Neuronal stem cell (in vitro differentiated cells): ENCODE measurements around the gene CMTM7.

Experiments
- DNase-seq: peaks from one replicate; pipeline ENCODE4 v3.0.0-alpha.2; 2013; ENCODE audit warnings: low spot score
- H2AFZ ChIP-seq: one replicate; pipeline ENCODE4 v1.6.1; 2013; ENCODE audit warnings: mild to moderate bottlenecking, low read length, inconsistent platforms
- H2AK5ac ChIP-seq: 2 replicates; pipeline ENCODE4 v1.6.1; 2013; ENCODE audit warnings: low read depth, mild to moderate bottlenecking, inconsistent platforms, low read length, moderate library complexity, mixed read lengths
- H2BK120ac ChIP-seq: 2 replicates; pipeline ENCODE4 v1.6.1; 2013; ENCODE audit warnings: low read depth, mild to moderate bottlenecking, inconsistent platforms, low read length, moderate library complexity, mixed read lengths
- H2BK12ac ChIP-seq: one replicate; pipeline ENCODE4 v1.6.1; 2013; ENCODE audit warnings: low read length, inconsistent platforms
- H2BK15ac ChIP-seq: 2 replicates; pipeline ENCODE4 v1.6.1; 2013; ENCODE audit warnings: mild to moderate bottlenecking, low read length, inconsistent platforms, mixed read lengths
- H2BK5ac ChIP-seq: one replicate; pipeline ENCODE4 v1.6.1; 2013; ENCODE audit warnings: inconsistent platforms, mild to moderate bottlenecking, low read length, moderate library complexity
- H3K14ac ChIP-seq: one replicate; pipeline ENCODE4 v1.6.1; 2013; ENCODE audit warnings: low read length, inconsistent platforms
- H3K18ac ChIP-seq: 2 replicates; pipeline ENCODE4 v1.6.1; 2013; ENCODE audit warnings: low read length, inconsistent platforms
- H3K23ac ChIP-seq: 2 replicates; pipeline ENCODE4 v1.6.1; 2013; ENCODE audit warnings: low read depth, mild to moderate bottlenecking, mixed read lengths, low read length, inconsistent platforms; ENCODE audit not compliant: poor library complexity
- H3K27ac ChIP-seq: replicated peaks from 3 replicates; pipeline ENCODE4 v1.5.1; 2013; ENCODE audit warnings: low read length, inconsistent platforms
- H3K27me3 ChIP-seq, 3 experiments: 2 replicates each; pipeline ENCODE4 v1.6.1; 2013; ENCODE audit warnings: low read length in 3 of 3, mild to moderate bottlenecking in 2 of 3, inconsistent platforms in 1 of 3, low read depth in 1 of 3, mixed read lengths in 1 of 3, moderate library complexity in 1 of 3; ENCODE audit not compliant: control insufficient read depth in 3 of 3, insufficient read depth in 3 of 3
- H3K36me3 ChIP-seq, 2 donors: replicated peaks in 1 of 2; 2 replicates each; pipeline ENCODE4 v1.6.1; 2013; ENCODE audit warnings: low read length in 2 of 2; ENCODE audit not compliant: control insufficient read depth in 2 of 2, insufficient read depth in 2 of 2
- H3K4ac ChIP-seq: 2 replicates; pipeline ENCODE4 v1.6.1; 2013; ENCODE audit warnings: inconsistent platforms, mild to moderate bottlenecking, low read length, moderate library complexity
- H3K4me1 ChIP-seq, 2 donors: 1 replicate in 1 of 2; 2 replicates in 1 of 2; pipeline ENCODE4 v1.6.1; 2013; ENCODE audit warnings: low read length in 2 of 2, low read depth in 1 of 2; ENCODE audit not compliant: control insufficient read depth in 2 of 2, insufficient read depth in 1 of 2
- H3K4me2 ChIP-seq: one replicate; pipeline ENCODE4 v1.6.1; 2013; ENCODE audit warnings: mild to moderate bottlenecking, low read length, inconsistent platforms; ENCODE audit not compliant: insufficient read depth, poor library complexity, severe bottlenecking
- H3K4me3 ChIP-seq, 2 donors: 2 replicates each; pipeline ENCODE4 v1.5.1; 2013; ENCODE audit warnings: low read length in 2 of 2, mild to moderate bottlenecking in 2 of 2, inconsistent platforms in 1 of 2, moderate library complexity in 1 of 2
- H3K79me1 ChIP-seq: one replicate; pipeline ENCODE4 v1.6.1; 2013; ENCODE audit warnings: low read depth, mild to moderate bottlenecking, inconsistent platforms, low read length, moderate library complexity
- H3K9ac ChIP-seq: one replicate; pipeline ENCODE4 v1.6.1; 2013; ENCODE audit warnings: mild to moderate bottlenecking, low read depth, low read length, inconsistent platforms; ENCODE audit not compliant: poor library complexity
- H3K9me3 ChIP-seq, 2 donors: replicated peaks in 1 of 2; 2 replicates each; pipeline versions ENCODE3 to v1.6.1; 2013; ENCODE audit warnings: low read length in 2 of 2, mild to moderate bottlenecking in 2 of 2, inconsistent platforms in 1 of 2, low read depth in 1 of 2, mixed read lengths in 1 of 2, moderate library complexity in 1 of 2; ENCODE audit not compliant: control insufficient read depth in 2 of 2, insufficient read depth in 1 of 2
- H4K8ac ChIP-seq: one replicate; pipeline ENCODE4 v1.6.1; 2013; ENCODE audit warnings: low read depth, mild to moderate bottlenecking, inconsistent platforms, low read length, moderate library complexity
- H4K91ac ChIP-seq: one replicate; pipeline ENCODE4 v1.6.1; 2013; ENCODE audit warnings: low read length, low read depth, mild to moderate bottlenecking, inconsistent platforms; ENCODE audit not compliant: poor library complexity
- WGBS, 2 donors: extraction: QIAGEN DNeasy Blood & Tissue Kit; methylation state at CpG; one replicate each; pipeline ENCODE4 v1.1.7; 2013; ENCODE audit warnings: missing lambda C conversion rate in 2 of 2, mixed read lengths in 1 of 2; ENCODE audit not compliant: insufficient read length in 2 of 2, insufficient replicate concordance in 1 of 2; ENCODE audit errors: extremely low coverage in 2 of 2; 5-methylcytosine and 5-hydroxymethylcytosine counted together

The CMTM7 gene

GRCh38 chr3:32447865-32448400 lies 56.3 kb downstream of the CMTM7 start:
- no peaks in the 10 kb centered on the region for H3K79me1 ChIP-seq
- peaks cover 0 to 83% of the 10 kb centered on the region in 2 donors for H3K36me3 ChIP-seq
- no peak overlapping the region for H2AFZ ChIP-seq
- H3K4me2 ChIP-seq: no peak overlapping the region
- H3K4ac ChIP-seq: no peak overlapping the region
- H2BK12ac ChIP-seq: no peak overlapping the region
- H3K9ac ChIP-seq: no peak overlapping the region
- H4K91ac ChIP-seq: no peak overlapping the region
- no peak overlapping the region for H3K14ac ChIP-seq
- WGBS, 2 donors: no CpG with 5 or more reads among the region's 1 CpG
- no peak overlapping the region for H3K23ac ChIP-seq
- no peak overlapping the region for H3K4me3 ChIP-seq
- peaks cover 9 to 28% of the 10 kb centered on the region in 2 donors for H3K4me1 ChIP-seq
- no peak overlapping the region for H2AK5ac ChIP-seq
- H3K9me3 ChIP-seq: peaks cover 0 to 41% of the 10 kb centered on the region in 2 donors
- H4K8ac ChIP-seq: no peak overlapping the region
- no peak overlapping the region for H2BK120ac ChIP-seq
- no peak for DNase-seq
- H3K18ac ChIP-seq: no peak overlapping the region
- no peak overlapping the region for H2BK5ac ChIP-seq
- H3K27me3 ChIP-seq: no peaks in the 10 kb centered on the region
- H3K27ac ChIP-seq: no peak overlapping the region
- H2BK15ac ChIP-seq: no peak overlapping the region

DNA sequence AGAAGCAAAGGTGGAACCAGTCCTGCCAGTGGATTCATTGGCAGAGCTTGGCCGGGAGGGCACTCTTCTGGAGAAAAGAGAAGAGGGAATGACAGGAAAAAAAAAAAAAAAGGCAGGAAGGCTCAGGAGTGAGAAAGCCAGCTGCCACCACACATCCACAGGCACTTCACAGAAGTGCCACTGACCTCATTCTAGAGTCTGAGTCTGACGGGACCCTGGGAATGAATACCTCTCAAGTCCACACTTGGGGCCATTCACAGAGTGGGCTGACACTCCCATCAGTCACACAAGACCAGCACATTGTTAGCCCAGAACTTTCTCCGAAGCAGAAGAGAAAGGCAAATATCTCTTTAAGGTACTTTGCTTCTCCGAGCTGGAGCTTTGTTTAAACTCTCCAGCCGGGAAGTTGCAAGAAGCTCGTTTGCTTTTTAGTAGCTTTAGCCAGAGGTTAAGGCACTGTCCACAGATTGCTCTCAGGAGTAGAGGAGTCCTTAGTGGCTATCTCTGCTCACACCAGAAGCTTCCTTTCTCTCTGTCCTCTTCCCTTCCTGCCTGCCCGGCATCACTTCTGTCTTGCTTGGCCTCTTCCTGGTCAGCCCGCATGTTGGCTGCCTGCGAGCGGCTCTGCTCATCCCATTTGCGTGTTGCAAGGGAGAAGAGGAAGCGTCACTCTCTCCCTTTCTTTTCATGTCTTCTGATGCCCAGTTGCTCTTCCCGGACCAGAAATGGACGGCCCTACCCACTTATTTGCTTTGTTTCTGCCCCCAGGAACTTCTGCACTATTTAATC lies 57.2 kb downstream of the CMTM7 start:
- peak overlapping the region; percentile 24 for H3K27ac ChIP-seq
- no peak overlapping the region for H2BK12ac ChIP-seq
- H3K4me2 ChIP-seq: no peak overlapping the region
- H3K18ac ChIP-seq: peak overlapping the region; percentile 72
- no peaks in the 10 kb centered on the region for H3K27me3 ChIP-seq
- H3K9me3 ChIP-seq: peaks cover 0 to 34% of the 10 kb centered on the region in 2 donors
- no peak overlapping the region for H3K4ac ChIP-seq
- no peak overlapping the region for H2BK120ac ChIP-seq
- no peaks in the 10 kb centered on the region for H3K79me1 ChIP-seq
- no CpG with 5 or more reads among the region's 14 CpGs for WGBS, 2 donors
- no peak overlapping the region for H3K23ac ChIP-seq
- H2AK5ac ChIP-seq: no peak overlapping the region
- no peak overlapping the region for H3K9ac ChIP-seq
- no peak overlapping the region for H2AFZ ChIP-seq
- H4K91ac ChIP-seq: no peak overlapping the region
- no peak for DNase-seq
- no peak overlapping the region for H2BK15ac ChIP-seq
- no peak overlapping the region for H3K14ac ChIP-seq
- H3K36me3 ChIP-seq: peaks cover 0 to 83% of the 10 kb centered on the region in 2 donors
- H2BK5ac ChIP-seq: no peak overlapping the region
- no peak overlapping the region for H3K4me3 ChIP-seq
- peaks cover 9 to 30% of the 10 kb centered on the region in 2 donors for H3K4me1 ChIP-seq
- H4K8ac ChIP-seq: no peak overlapping the region

DNA sequence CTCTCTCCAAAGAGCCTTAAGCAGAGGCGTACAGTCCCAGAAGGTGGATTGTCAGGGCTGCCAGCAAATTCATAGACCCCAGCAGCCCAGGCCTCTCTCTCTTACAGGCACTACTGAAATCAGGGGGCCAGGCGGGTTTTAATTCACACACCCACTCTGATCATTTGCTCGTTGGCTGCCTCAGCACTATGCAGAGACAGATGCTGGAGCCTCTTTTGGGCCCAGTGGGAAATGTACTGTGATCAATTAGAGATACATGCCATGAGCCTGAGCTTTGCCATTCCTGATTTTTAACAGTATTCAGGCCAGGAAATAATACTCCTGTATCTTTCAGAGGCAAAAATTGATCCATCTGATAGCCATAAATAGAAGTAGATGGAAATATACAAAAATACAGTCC lies 58.0 kb downstream of the CMTM7 start:
- no CpG with 5 or more reads among the region's 3 CpGs for WGBS, 2 donors
- Histone ChIP-seq H2BK120ac (no peak overlapping the region), H3K79me1 (no peaks in the 10 kb centered on the region), H3K4ac (no peak overlapping the region), H2AFZ (no peak overlapping the region), H3K27ac (no peak overlapping the region), H2BK5ac (no peak overlapping the region), H2BK12ac (no peak overlapping the region), H4K8ac (no peak overlapping the region), H3K27me3 (no peaks in the 10 kb centered on the region), H3K9me3 (peaks cover 0 to 28% of the 10 kb centered on the region in 2 donors), H3K4me2 (no peak overlapping the region), H4K91ac (no peak overlapping the region), H3K14ac (no peak overlapping the region), H3K4me3 (no peak overlapping the region), H3K18ac (no peak overlapping the region), H3K36me3 (peaks cover 2 to 83% of the 10 kb centered on the region in 2 donors), H2BK15ac (no peak overlapping the region), H3K23ac (no peak overlapping the region), H2AK5ac (no peak overlapping the region), H3K9ac (no peak overlapping the region), H3K4me1 (peaks cover 9 to 30% of the 10 kb centered on the region in 2 donors)
- DNase-seq: no peak

GRCh38 chr3:32450426-32450825 lies 58.8 kb downstream of the CMTM7 start:
- Histone ChIP-seq H3K18ac (no peak overlapping the region), H3K9ac (no peak overlapping the region), H3K4ac (no peak overlapping the region), H2AFZ (no peak overlapping the region), H3K23ac (no peak overlapping the region), H2BK120ac (peak overlapping the region; percentile 44), H2AK5ac (peak overlapping the region; percentile 24), H4K8ac (no peak overlapping the region), H3K14ac (no peak overlapping the region), H3K4me2 (no peak overlapping the region), H3K79me1 (no peaks in the 10 kb centered on the region), H3K4me3 (no peak overlapping the region), H3K9me3 (peaks cover 0 to 20% of the 10 kb centered on the region in 2 donors), H4K91ac (no peak overlapping the region), H2BK5ac (no peak overlapping the region), H3K36me3 (peaks cover 2 to 83% of the 10 kb centered on the region in 2 donors), H3K27me3 (no peaks in the 10 kb centered on the region), H2BK12ac (no peak overlapping the region), H3K4me1 (peaks cover 9 to 30% of the 10 kb centered on the region in 2 donors), H3K27ac (no peak overlapping the region), H2BK15ac (no peak overlapping the region)
- no CpG with 5 or more reads among the region's 2 CpGs for whole genome bisulfite sequencing, 2 donors
- DNase-seq: no peak
